Astrocyte (in vitro differentiated cells and primary cell): ENCODE measurements around the gene NEDD9. TPM values are rescaled to one million over a fixed set of nuclear protein-coding genes. Genes with fewer than 3 reads are reported as not detected.

Experiments
- DNase-seq: peaks from one replicate; pipeline ENCODE4 v3.0.0-alpha.2; 2010; ENCODE audit warnings: low read depth
- FAIRE-seq: peaks from 2 replicates; lab custom pipeline; 2011; peaks lifted over from hg19 to GRCh38; lab: Jason Lieb, UNC
- H2AFZ ChIP-seq: 2 replicates; pipeline ENCODE4 v1.6.0; 2012; ENCODE audit warnings: low read depth, low read length, inconsistent platforms
- H3K27ac ChIP-seq: 2 replicates; pipeline ENCODE4 v1.5.1; 2011; ENCODE audit warnings: low read depth, low read length, inconsistent platforms
- H3K27me3 ChIP-seq: 2 replicates; pipeline ENCODE4 v1.6.0; 2011; ENCODE audit warnings: low read length, inconsistent platforms; ENCODE audit not compliant: insufficient read depth
- H3K36me3 ChIP-seq: 2 replicates; pipeline ENCODE4 v1.5.1; 2011; ENCODE audit warnings: low read length, inconsistent platforms; ENCODE audit not compliant: insufficient read depth
- H3K4me1 ChIP-seq: 2 replicates; pipeline ENCODE4 v1.5.1; 2011; ENCODE audit warnings: low read length, inconsistent platforms; ENCODE audit not compliant: insufficient read depth
- H3K4me2 ChIP-seq: 2 replicates; pipeline ENCODE4 v1.6.0; 2012; ENCODE audit warnings: low read length, inconsistent platforms
- H3K4me3 ChIP-seq: 2 replicates; pipeline ENCODE4 v1.5.1; 2011; ENCODE audit warnings: low read depth, mild to moderate bottlenecking, low read length, inconsistent platforms; ENCODE audit not compliant: insufficient read depth
- H3K79me2 ChIP-seq: 2 replicates; pipeline ENCODE4 v1.6.0; 2012; ENCODE audit warnings: mild to moderate bottlenecking, low read length, inconsistent platforms; ENCODE audit not compliant: insufficient read depth
- H3K9ac ChIP-seq: 2 replicates; pipeline ENCODE4 v1.6.0; 2012; ENCODE audit warnings: mild to moderate bottlenecking, low read length, inconsistent platforms
- H3K9me3 ChIP-seq: 2 replicates; pipeline ENCODE4 v1.5.1; 2012; ENCODE audit warnings: low read depth, mild to moderate bottlenecking, low read length, inconsistent platforms; ENCODE audit not compliant: insufficient read depth
- H4K20me1 ChIP-seq: 2 replicates; pipeline ENCODE4 v1.6.0; 2012; ENCODE audit warnings: low read length, inconsistent platforms; ENCODE audit not compliant: insufficient read depth
- H3K27ac Mint-ChIP-seq: one replicate; pipeline ENCODE4 v1.8.0; 2021; ENCODE audit warnings: mild to moderate bottlenecking, mixed read lengths; ENCODE audit not compliant: unreplicated experiment
- H3K27me3 Mint-ChIP-seq: one replicate; pipeline ENCODE4 v1.8.0; 2021; ENCODE audit warnings: low read depth, mixed read lengths; ENCODE audit not compliant: unreplicated experiment
- H3K36me3 Mint-ChIP-seq: one replicate; pipeline ENCODE4 v1.8.0; 2021; ENCODE audit warnings: low read depth, mixed read lengths; ENCODE audit not compliant: unreplicated experiment
- H3K4me1 Mint-ChIP-seq: one replicate; pipeline ENCODE4 v1.8.0; 2021; ENCODE audit warnings: low read depth, mixed read lengths; ENCODE audit not compliant: unreplicated experiment
- H3K4me3 Mint-ChIP-seq: one replicate; pipeline ENCODE4 v1.8.0; 2021; ENCODE audit warnings: mild to moderate bottlenecking, moderate library complexity, mixed read lengths; ENCODE audit not compliant: unreplicated experiment
- H3K9me3 Mint-ChIP-seq: one replicate; pipeline ENCODE4 v1.8.0; 2021; ENCODE audit warnings: mild to moderate bottlenecking, mixed read lengths; ENCODE audit not compliant: unreplicated experiment
- EZH2 ChIP-seq: IDR thresholded peaks from 2 replicates; pipeline ENCODE4 v1.6.1; 2012; ENCODE audit warnings: mild to moderate bottlenecking, low read length, inconsistent platforms; ENCODE audit not compliant: insufficient read depth
- total RNA-seq: library from RNA; stranded (reverse); gene quantifications from 2 replicates; pipeline ENCODE4 v1.2.1, GENCODE V29; 2021
- TF ChIP-seq, protein P1 (sequence below): IDR thresholded peaks from 2 replicates; pipeline ENCODE4 v1.5.1; 2011; ENCODE audit warnings: low read depth, mild to moderate bottlenecking, inconsistent platforms, low read length, moderate library complexity; ENCODE audit not compliant: insufficient read depth

The NEDD9 gene
- total RNA-seq, 1 donor from 2014 or later = 39.6 TPM

DNA sequence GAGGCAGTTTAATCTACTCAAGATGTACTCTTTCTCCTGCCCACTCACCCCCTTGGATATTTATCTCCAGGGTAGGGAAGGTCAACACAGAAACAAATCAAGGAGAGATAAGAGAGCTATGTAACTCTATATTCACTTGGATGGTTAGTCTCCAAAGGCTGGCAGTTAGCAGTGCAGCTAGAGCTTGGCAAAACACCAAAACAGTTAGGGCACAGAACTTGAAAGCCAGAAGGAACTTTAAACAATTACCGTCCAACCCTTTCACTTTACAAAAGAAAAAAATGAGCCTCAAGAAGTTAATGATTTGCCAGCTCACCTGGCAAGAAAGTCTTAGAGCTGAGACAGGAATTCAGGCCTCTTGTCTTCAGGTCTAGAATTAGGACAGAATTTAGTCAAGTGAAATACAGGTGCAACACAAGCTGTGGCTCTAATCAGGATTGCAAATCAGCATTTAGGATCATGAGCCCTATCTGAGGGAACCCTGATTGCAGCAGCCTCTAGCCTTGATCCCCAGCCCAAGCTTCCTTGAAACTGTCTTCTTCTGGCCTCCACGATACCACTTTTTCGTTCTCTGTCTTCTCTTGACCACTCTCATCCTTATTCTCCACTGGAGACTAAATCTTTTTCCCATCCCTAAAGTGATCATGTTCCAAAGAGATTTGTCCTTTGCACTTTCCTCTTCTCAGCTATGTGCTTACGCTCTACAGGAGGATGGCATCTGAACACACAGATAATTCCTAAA is 14.9 kb downstream of the NEDD9 start:
- TF ChIP-seq, protein P1, sequence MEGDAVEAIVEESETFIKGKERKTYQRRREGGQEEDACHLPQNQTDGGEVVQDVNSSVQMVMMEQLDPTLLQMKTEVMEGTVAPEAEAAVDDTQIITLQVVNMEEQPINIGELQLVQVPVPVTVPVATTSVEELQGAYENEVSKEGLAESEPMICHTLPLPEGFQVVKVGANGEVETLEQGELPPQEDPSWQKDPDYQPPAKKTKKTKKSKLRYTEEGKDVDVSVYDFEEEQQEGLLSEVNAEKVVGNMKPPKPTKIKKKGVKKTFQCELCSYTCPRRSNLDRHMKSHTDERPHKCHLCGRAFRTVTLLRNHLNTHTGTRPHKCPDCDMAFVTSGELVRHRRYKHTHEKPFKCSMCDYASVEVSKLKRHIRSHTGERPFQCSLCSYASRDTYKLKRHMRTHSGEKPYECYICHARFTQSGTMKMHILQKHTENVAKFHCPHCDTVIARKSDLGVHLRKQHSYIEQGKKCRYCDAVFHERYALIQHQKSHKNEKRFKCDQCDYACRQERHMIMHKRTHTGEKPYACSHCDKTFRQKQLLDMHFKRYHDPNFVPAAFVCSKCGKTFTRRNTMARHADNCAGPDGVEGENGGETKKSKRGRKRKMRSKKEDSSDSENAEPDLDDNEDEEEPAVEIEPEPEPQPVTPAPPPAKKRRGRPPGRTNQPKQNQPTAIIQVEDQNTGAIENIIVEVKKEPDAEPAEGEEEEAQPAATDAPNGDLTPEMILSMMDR = no peak
- TF ChIP-seq EZH2 = no peak
- peaks cover 31% of the 10 kb centered on the region for H3K36me3 Mint-ChIP-seq
- Histone ChIP-seq H3K4me1 (peaks cover 63% of the 10 kb centered on the region), H3K9ac (no peak overlapping the region), H2AFZ (no peak overlapping the region), H3K4me3 (no peak overlapping the region), H3K27me3 (no peaks in the 10 kb centered on the region), H3K4me2 (no peak overlapping the region), H4K20me1 (peaks cover 54% of the 10 kb centered on the region), H3K27ac (no peak overlapping the region), H3K79me2 (peaks cover 99% of the 10 kb centered on the region), H3K36me3 (peaks cover 20% of the 10 kb centered on the region), H3K9me3 (no peaks in the 10 kb centered on the region)
- H3K4me3 Mint-ChIP-seq = no peak overlapping the region
- no peak overlapping the region for H3K27ac Mint-ChIP-seq
- no peak for DNase-seq
- peaks cover 4% of the 10 kb centered on the region for H3K9me3 Mint-ChIP-seq
- peaks cover 43% of the 10 kb centered on the region for H3K4me1 Mint-ChIP-seq
- H3K27me3 Mint-ChIP-seq = no peaks in the 10 kb centered on the region
- FAIRE-seq = no peak

DNA sequence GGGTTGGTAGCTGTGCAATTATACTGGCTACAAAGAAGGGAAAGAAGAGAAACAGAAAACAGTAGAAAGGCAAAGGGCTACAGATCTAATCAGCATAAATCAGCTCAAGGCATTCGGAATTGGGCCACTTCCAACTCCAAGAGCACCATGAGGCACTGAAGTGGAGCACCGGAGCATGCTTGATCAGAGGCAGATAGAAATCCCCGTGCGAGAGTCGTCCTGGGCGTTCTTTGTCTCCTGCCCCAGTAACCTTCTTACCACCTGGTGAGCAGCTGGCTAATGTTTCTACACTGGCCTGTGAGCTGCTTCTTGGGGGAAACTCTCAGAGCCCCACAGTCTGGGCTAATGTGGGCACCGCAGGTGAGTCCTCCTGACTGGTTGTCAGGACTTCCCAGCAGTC is 16.7 kb downstream of the NEDD9 start:
- DNase-seq (peak; percentile 60), FAIRE-seq (no peak)
- Histone ChIP-seq H2AFZ (no peak overlapping the region), H3K4me2 (peak overlapping the region; percentile 17), H3K27me3 (no peaks in the 10 kb centered on the region), H3K27ac (peak overlapping the region; percentile 11), H3K9me3 (no peaks in the 10 kb centered on the region), H4K20me1 (peaks cover 45% of the 10 kb centered on the region), H3K4me1 (peaks cover 75% of the 10 kb centered on the region), H3K4me3 (no peak overlapping the region), H3K9ac (peak overlapping the region; percentile 36), H3K79me2 (peaks cover 97% of the 10 kb centered on the region), H3K36me3 (peaks cover 25% of the 10 kb centered on the region)
- Mint-ChIP-seq H3K9me3 (peaks cover 4% of the 10 kb centered on the region), H3K4me3 (no peak overlapping the region), H3K4me1 (peaks cover 48% of the 10 kb centered on the region), H3K27me3 (no peaks in the 10 kb centered on the region), H3K27ac (peak overlapping the region; percentile 22), H3K36me3 (peaks cover 37% of the 10 kb centered on the region)
- TF ChIP-seq, protein P1 = no peak
- TF ChIP-seq EZH2 = no peak

DNA sequence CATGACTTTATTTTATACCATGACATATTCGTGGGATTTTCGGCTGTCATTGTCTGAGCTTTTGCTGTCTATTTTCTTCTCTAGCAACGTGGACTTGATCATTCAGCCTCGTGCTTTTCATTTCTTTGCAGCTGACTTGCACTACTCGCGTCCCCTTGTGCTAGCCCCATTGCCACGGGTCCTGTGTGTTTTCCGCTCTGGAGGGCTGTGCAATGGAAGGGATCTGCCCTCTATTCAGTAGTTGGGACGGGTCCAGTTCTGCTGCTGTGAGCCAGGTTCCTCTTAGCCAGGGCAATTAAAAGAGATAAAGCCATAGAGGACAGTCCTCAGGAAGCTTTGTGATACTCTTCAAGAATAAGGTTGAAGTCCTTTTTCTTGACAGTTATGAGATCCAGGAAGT is 17.6 kb downstream of the NEDD9 start:
- DNase-seq = no peak
- H3K4me3 Mint-ChIP-seq = no peak overlapping the region
- FAIRE-seq = no peak
- Histone ChIP-seq H3K4me2 (peak overlapping the region; percentile 17), H2AFZ (no peak overlapping the region), H3K36me3 (peaks cover 18% of the 10 kb centered on the region), H3K9me3 (no peaks in the 10 kb centered on the region), H4K20me1 (peaks cover 36% of the 10 kb centered on the region), H3K27me3 (no peaks in the 10 kb centered on the region), H3K79me2 (peaks cover 96% of the 10 kb centered on the region), H3K27ac (peak overlapping the region; percentile 98), H3K4me3 (no peak overlapping the region), H3K9ac (peak overlapping the region; percentile 36), H3K4me1 (peaks cover 84% of the 10 kb centered on the region)
- TF ChIP-seq, protein P1 = no peak
- TF ChIP-seq EZH2 = no peak
- H3K9me3 Mint-ChIP-seq = peaks cover 4% of the 10 kb centered on the region
- H3K36me3 Mint-ChIP-seq = peaks cover 30% of the 10 kb centered on the region
- no peaks in the 10 kb centered on the region for H3K27me3 Mint-ChIP-seq
- H3K4me1 Mint-ChIP-seq = peaks cover 54% of the 10 kb centered on the region
- H3K27ac Mint-ChIP-seq = no peak overlapping the region
